Measurements from ENCODE around the gene CA7. TPM values are rescaled to one million over a fixed set of nuclear protein-coding genes. Genes with fewer than 3 reads are reported as not detected.

Gene CA7
- total and polyA plus RNA-seq, 10 donors: not detected

DNA sequence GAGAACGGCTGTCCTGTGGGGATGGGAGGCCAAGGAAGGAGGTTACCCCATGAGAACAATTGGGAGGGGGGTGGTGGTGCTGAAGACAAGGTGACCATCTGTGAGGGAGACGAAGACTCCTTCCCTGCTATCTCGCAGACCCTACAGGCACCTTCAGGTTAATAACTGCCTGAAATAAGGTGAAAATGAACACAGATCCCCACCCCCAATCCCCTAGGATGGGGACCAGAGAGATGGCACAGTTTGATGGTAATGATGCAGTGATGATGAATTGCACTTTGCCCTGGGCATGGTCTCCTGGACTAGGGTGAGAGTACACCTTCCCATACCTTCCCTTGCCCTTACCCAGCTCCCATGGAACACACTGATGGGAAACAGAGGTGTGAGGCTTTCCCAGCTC lies 12.0 kb upstream of the CA7 start:
- WGBS, 5 donors: 74 to 83% (median 79%) methylated on average over 3 of the region's 3 CpGs
- intact Hi-C loops (cut with DNase I; ENCODE audit: low total_unique reads): no loop called here

DNA sequence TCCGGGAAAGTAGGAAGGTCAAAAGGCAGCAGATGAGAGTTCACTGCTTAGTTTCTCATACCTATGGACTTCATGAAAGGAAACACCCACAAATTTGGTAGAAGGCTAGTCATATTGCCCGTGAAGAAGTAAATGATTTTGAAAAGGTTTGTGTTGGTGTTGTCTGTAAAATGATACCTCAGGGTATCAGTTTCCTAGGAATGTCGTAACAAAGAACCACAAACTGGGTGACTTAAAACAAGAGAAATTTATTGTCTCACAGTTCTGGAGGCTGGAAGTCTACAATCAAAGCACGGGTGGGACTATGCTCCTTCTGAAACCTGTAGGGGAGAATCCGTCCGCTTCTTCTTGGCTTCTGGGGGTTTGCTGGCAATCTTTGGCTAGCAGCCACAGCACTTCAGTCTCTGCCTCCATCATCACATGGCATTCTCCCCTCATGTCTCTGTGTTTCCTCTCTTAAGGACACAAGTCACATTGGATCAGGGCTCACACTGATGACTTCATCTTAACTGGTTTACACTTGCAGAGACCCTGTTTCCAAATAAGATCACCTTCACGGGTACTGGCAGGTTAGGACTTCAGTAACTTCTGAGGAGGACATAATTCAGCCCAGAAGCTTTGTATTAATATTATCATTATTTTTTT lies 11.4 kb upstream of the CA7 start:
- H3K9me3 ChIP-seq: no peaks in the 10 kb centered on the region
- H3K36me3 ChIP-seq: peaks cover 0 to 7% (median under 1%) of the 10 kb centered on the region in 6 donors
- peaks cover 0 to 6% (median 0%) of the 10 kb centered on the region in 7 donors for H3K27me3 ChIP-seq (replicated peaks in 1 of 7)
- intact Hi-C loops (cut with DNase I; ENCODE audit: low total_unique reads): no loop called here
- peaks cover 10 to 34% (median 26%) of the 10 kb centered on the region in 6 donors for H3K4me1 ChIP-seq
- H3K27ac ChIP-seq: no peak overlapping the region
- TF ChIP-seq POLR2A (IDR thresholded peaks at IDR 0.05) (no peak), POLR2AphosphoS5 (IDR thresholded peaks at IDR 0.05) (no peak)
- TF ChIP-seq, protein P1, sequence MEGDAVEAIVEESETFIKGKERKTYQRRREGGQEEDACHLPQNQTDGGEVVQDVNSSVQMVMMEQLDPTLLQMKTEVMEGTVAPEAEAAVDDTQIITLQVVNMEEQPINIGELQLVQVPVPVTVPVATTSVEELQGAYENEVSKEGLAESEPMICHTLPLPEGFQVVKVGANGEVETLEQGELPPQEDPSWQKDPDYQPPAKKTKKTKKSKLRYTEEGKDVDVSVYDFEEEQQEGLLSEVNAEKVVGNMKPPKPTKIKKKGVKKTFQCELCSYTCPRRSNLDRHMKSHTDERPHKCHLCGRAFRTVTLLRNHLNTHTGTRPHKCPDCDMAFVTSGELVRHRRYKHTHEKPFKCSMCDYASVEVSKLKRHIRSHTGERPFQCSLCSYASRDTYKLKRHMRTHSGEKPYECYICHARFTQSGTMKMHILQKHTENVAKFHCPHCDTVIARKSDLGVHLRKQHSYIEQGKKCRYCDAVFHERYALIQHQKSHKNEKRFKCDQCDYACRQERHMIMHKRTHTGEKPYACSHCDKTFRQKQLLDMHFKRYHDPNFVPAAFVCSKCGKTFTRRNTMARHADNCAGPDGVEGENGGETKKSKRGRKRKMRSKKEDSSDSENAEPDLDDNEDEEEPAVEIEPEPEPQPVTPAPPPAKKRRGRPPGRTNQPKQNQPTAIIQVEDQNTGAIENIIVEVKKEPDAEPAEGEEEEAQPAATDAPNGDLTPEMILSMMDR (IDR thresholded peaks at IDR 0.05 in 8 of 11, conservative IDR thresholded peaks at IDR 0.05 in 3 of 11): no peak
- no peak for DNase-seq
- 77 to 91% (median 79%) methylated on average over 7 of the region's 7 CpGs for WGBS, 5 donors
- H3K4me3 ChIP-seq: no peak overlapping the region

More for the DNA sequence above, 12.0 kb upstream of the CA7 start:
- TF ChIP-seq POLR2AphosphoS5 (IDR thresholded peaks at IDR 0.05) (no peak), POLR2A (IDR thresholded peaks at IDR 0.05) (no peak)
- TF ChIP-seq, protein P1 (IDR thresholded peaks at IDR 0.05 in 8 of 11, conservative IDR thresholded peaks at IDR 0.05 in 3 of 11): no peak
- Histone ChIP-seq H3K36me3 (peaks cover 0 to 13% (median 5%) of the 10 kb centered on the region in 6 donors), H3K27me3 (replicated peaks in 1 of 7) (peaks cover 0 to 6% (median 0%) of the 10 kb centered on the region in 7 donors), H3K9me3 (no peaks in the 10 kb centered on the region), H3K4me3 (no peak overlapping the region), H3K4me1 (peaks cover 10 to 40% (median 26%) of the 10 kb centered on the region in 6 donors), H3K27ac (no peak overlapping the region)
- no peak for DNase-seq

DNA sequence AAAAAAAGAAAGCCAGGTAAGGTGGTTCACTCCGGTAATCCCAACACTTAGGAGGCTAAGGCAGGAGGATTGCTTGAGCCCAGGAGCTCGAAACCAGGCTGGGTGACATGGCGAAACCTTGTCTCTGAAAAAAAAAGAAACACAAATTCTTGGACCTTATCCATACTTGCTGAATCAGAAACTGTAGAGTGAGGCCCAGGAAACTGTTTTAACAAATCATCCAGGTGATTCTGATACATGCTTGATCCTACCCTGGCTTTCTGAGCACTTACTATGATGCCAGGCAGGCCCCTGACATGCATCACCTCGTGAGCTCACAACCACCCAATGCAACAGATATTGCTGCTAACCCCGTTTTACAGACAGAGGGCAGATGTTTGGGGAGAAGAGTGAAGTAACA lies 9.5 kb upstream of the CA7 start:
- intact Hi-C loops (cut with DNase I; ENCODE audit: low total_unique reads): no loop called here
- no peak for DNase-seq
- peaks cover 3 to 15% (median 10%) of the 10 kb centered on the region in 6 donors for H3K4me1 ChIP-seq
- TF ChIP-seq POLR2AphosphoS5 (IDR thresholded peaks at IDR 0.05) (no peak), POLR2A (IDR thresholded peaks at IDR 0.05) (no peak)
- TF ChIP-seq, protein P1 (IDR thresholded peaks at IDR 0.05 in 8 of 11, conservative IDR thresholded peaks at IDR 0.05 in 3 of 11): no peak
- H3K27me3 ChIP-seq (replicated peaks in 1 of 7): peaks cover 0 to 6% (median 0%) of the 10 kb centered on the region in 7 donors
- H3K36me3 ChIP-seq: no peaks in the 10 kb centered on the region
- H3K27ac ChIP-seq: no peak overlapping the region
- no peaks in the 10 kb centered on the region for H3K9me3 ChIP-seq
- no peak overlapping the region for H3K4me3 ChIP-seq
- 83 to 92% (median 87%) methylated on average over 5 of the region's 5 CpGs for WGBS, 5 donors

DNA sequence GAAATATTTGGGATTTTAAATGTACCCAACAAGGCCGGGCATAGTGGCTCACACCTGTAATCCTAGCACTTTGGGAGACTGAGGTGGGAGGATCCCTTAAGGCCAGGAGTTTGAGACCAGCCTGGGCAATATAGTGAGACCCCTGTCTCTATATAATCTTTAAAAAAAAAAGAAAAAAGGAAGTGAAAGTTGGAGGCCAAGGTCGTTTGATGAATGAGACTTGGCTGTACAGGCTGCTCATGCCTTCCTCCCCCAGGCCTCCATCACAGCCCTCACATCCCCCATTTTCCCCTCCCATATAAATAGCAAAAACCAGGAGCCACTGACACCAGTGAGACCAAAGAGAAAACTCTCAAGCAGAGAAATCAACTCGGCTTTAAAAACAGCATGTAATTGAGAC lies 3.3 kb upstream of the CA7 start:
- DNase-seq: no peak
- WGBS, 5 donors: 49 to 56% (median 55%) methylated on average over 3 of the region's 3 CpGs
- intact Hi-C loops (cut with DNase I; ENCODE audit: low total_unique reads): no loop called here

More for the DNA sequence above, 3.3 kb upstream of the CA7 start:
- H3K4me1 ChIP-seq: peaks cover 7 to 16% (median 13%) of the 10 kb centered on the region in 6 donors
- no peak overlapping the region for H3K4me3 ChIP-seq
- H3K27ac ChIP-seq: no peak overlapping the region
- TF ChIP-seq, protein P1 (IDR thresholded peaks at IDR 0.05 in 8 of 11, conservative IDR thresholded peaks at IDR 0.05 in 3 of 11): no peak
- TF ChIP-seq POLR2AphosphoS5 (IDR thresholded peaks at IDR 0.05) (no peak), POLR2A (IDR thresholded peaks at IDR 0.05) (no peak)
- no peaks in the 10 kb centered on the region for H3K9me3 ChIP-seq
- no peaks in the 10 kb centered on the region for H3K36me3 ChIP-seq
- H3K27me3 ChIP-seq (replicated peaks in 1 of 7): peaks cover 8 to 32% (median 23%) of the 10 kb centered on the region in 7 donors
